GM19035 (cell line): ENCODE measurements around the gene NR1D2.
"Not testable (repeated sequence)": the region's sequence is repeated elsewhere in the genome, so short reads cannot be mapped to it uniquely, and the experiment has no call there.

ENCODE experiments used
- ATAC-seq: cut with Tn5 transposase; IDR thresholded peaks from one replicate; pipeline ENCODE4 v1.9.1; 2021; ENCODE audit not compliant: unreplicated experiment

NR1D2 gene

DNA sequence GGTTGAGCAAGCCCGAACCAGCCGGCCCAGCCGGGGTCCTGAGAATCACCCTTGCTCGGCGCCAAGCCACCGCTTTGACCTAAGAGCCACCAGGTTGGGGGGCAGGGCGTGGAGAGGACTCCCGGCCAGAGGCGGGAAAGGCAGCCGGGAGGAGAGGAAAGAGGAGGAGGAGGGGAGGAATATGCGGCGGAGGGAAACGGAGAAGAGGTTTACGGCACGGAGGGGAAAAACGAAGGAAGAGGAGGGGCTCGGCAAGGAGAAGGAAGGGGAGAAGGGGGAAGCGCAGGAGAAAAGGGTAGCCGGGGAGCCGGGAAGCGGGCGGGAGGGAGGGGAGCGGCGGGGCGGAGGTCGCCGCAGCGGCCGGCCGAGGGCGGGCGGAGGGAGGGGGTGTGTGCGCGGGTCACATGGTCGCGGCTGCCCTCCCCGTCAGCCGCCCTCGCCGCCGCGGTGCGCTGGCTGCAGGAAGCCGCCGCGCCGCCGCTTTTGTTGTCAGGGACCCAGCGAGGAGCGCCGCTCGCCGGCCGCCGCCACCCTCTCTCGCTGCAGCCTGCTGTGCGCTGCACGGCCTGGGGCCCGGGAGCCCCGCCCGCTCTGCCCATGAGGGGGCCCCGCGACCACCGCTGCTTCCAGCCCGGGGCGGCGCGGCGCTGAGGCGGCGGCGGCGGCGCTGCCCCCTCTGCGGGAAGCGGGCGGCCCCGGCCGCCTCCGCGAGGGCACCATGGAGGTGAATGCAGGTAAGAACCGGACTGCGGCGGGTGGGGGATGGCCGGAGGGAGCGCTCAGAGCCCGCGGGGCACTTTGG, at the start of gene NR1D2:
NR1D2 (plus strand) TSS at position 426 of the 802 bp plus-strand sequence; CDS start at position 719, 293 bp downstream.
- peak; percentile 58 for ATAC-seq

GRCh38 chr3:23900744-23901143, 44.3 kb upstream of the NR1D2 start:
- no peak for ATAC-seq

DNA sequence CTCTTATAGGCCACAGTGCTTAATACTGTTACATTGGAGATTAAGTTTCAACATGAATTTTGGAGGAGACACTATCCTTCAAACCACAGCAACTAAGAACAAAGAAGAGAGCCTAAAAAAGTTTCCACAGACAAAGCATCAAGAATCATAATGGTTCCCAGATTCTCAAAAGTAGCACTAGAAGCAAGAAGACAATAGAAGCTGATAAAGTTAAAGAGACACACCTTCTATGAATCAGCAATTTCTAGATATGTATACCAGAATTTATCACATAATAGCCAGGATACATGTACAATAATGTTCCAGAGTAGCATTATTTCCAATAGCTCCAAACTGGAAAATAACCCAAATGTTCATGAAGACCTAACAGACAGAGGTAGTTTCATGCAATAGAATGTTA, 40.5 kb upstream of the NR1D2 start:
- no peak for ATAC-seq

DNA sequence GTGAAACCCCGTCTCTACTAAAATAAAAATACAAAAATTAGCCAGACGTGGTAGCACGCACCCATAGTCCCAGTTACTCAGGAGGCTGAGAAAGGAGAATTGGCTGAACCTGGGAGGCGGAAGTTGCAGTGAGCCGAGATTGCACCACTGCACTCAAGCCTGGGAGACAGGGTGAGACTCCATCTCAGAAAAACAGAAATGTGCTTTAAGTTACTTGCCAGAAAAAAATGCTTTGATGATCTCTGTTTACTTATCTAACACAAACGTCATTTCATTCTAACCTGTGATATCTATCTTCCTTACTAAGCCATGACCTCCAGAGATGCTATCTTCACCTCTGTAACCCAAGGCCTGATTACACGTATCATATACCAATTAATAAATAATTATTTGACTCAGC, 35.7 kb upstream of the NR1D2 start:
- no peak for ATAC-seq

GRCh38 chr3:23911397-23911796, 33.7 kb upstream of the NR1D2 start:
- no peak for ATAC-seq

- ATAC-seq, result not testable (repeated sequence)
These were observed 32.8 kb upstream of the NR1D2 start for GRCh38 chr3:23912335-23912734.

GRCh38 chr3:23913182-23913581, 31.9 kb upstream of the NR1D2 start:
- ATAC-seq, result no peak

GRCh38 chr3:23913873-23914743, 31.0 kb upstream of the NR1D2 start:
- no peak for ATAC-seq

DNA sequence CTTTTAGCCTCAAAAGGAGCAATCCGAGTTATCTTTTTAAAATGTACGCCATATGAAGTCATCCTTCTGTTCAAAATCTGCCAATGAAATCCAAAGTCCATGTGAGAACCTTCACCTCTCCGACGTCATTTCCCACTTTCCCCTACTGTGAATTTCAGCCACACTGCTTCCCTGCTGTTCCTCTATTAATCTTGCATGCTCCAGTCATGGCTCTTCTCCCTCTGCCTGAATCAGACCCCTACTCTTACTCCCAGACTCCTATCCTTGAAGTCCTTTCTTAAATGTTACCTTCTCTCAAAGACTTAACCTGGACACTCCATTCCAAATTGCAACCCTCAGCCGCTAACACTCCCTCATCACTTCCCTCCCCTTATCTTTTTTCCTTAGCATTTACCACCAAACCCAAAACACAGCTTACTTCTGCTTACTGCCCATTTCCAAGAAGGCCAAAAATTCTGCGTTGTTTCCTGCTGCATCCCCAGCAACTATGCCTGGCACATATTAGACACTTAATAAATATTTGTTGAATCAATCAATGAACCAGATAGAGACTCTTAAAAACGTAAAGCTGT, 29.5 kb upstream of the NR1D2 start:
- no peak for ATAC-seq

DNA sequence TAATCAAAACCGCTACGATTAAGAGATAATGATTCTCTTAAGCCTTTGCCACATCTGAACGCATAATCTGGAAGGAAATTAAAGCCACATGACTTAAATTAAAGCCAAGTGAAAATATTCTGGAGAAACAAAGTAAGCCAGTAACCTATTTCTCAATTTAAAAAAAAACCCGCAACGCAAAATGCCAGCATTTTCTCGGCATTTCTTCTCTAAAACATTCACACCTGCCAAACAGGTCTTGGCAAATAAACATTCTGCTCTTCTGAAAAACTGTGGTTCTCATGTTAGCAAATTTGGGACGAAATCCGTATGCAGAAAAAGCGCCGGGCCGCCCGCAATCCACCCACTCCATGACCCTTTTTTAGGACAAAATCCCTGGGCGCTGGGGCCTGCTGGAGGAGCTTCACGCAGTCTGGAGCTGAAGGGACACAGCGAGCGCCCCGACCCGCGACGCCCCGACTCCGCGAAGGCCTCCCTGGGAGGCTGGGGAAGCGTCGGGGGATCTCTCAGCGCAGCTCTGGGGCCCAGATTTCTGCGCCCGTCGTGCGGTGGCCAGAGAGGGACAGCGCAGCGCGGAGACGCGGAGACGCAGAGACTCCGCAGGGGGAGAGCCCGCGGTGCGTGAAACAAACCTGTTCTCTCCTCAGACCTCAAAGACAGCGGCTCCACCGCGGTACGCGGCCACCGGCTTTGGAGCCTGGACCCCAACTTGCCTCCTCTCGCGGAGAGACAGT, 28.8 kb upstream of the NR1D2 start:
- ATAC-seq, result peak; percentile 47

- peak; percentile 94 for ATAC-seq
These were observed 28.0 kb upstream of the NR1D2 start, which contains the start of the genes NKIRAS1 and RPL15 for GRCh38 chr3:23916886-23917678. TSS of gene NKIRAS1 (minus strand) at chr3:23916990. CDS start at chr3:23910904, 6,086 bp downstream. TSS of gene RPL15 (plus strand) at chr3:23917132. CDS start at chr3:23917860, 728 bp downstream.

GRCh38 chr3:23917679-23918303, 27.3 kb upstream of the NR1D2 start:
- not testable (repeated sequence) for ATAC-seq

- not testable (repeated sequence) for ATAC-seq
These were observed 26.8 kb upstream of the NR1D2 start for GRCh38 chr3:23918331-23918730.

- ATAC-seq, result no peak
These were observed 25.5 kb upstream of the NR1D2 start for GRCh38 chr3:23919628-23920027.

DNA sequence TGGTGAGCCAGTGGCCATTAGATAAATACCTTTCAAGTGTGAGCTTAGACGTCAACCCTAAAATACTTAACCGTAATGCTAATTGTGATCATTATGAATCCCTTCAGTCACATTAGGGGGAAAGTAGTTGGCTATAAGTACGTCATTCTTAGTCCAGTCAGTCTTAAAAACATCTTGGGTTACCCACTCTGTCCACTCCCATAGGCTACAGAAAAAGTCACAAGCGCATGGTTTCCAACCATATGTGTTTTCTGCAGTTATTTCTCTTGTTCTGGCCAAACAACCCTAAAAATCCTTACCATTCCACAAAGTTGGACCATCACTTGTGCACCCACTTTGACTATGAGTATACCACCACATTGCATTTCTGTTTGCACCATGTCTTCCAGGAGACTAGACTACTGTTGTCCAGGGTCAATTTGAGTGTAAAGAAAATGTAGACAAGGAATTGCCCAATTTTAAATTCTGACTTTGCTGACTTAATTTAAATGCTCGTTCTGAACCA, 24.9 kb upstream of the NR1D2 start:
- ATAC-seq, result no peak

DNA sequence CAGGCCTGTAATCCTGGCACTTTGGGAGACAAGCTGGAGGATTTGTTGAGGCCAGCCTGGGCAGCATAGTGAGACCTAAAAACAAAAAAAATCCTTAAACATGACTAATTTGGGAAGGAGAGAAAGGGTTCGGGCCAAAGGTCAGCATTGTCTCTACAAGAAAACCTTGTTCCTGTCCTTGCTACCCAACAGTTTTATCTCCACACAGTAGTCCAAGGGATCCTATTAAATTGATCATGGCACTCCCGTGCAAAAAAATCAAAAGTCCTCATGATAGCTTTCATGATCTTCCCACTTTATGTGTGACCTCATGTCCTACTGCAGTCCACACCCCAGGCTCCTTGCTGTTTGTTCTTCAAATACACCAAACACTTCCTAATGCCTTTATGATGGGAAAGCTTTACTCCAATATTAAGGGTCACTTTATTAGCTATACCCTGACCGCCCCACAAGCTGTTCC, 24.0 kb upstream of the NR1D2 start:
- ATAC-seq, result no peak

GRCh38 chr3:23923786-23924185, 21.3 kb upstream of the NR1D2 start:
- ATAC-seq, result no peak

DNA sequence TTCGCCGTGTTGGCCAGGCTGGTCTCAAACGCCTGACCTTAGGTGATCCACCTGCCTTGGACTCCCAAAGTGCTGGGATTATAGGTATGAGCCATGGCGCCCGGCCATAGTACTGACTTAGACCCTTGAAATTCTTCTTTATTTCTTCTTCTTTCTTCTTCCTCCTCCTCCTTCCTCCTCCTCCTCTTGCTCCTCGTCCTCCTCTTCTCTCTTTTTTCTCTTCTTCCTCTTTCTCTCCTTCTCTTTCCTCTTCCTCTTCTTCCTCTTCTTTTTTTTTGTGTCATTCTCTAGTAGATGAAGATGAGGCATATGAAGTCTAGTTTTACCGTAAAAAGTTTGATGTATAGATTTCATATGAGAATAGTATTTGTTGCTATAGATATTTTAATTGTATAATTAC, 18.8 kb upstream of the NR1D2 start:
- ATAC-seq, result no peak

GRCh38 chr3:23926736-23927135, 18.4 kb upstream of the NR1D2 start:
- no peak for ATAC-seq
